HG02943 (cell line): ENCODE data around the gene PAGR1.
"Not testable (repeated sequence)": the region's sequence is repeated elsewhere in the genome, so short reads cannot be mapped to it uniquely, and the experiment has no call there.

Experiments used
- ATAC-seq: cut with Tn5 transposase; IDR thresholded peaks from one replicate; pipeline ENCODE4 v1.9.1; 2021; ENCODE audit warnings: mild to moderate bottlenecking, low read depth, moderate library complexity; ENCODE audit not compliant: unreplicated experiment

Gene PAGR1

DNA sequence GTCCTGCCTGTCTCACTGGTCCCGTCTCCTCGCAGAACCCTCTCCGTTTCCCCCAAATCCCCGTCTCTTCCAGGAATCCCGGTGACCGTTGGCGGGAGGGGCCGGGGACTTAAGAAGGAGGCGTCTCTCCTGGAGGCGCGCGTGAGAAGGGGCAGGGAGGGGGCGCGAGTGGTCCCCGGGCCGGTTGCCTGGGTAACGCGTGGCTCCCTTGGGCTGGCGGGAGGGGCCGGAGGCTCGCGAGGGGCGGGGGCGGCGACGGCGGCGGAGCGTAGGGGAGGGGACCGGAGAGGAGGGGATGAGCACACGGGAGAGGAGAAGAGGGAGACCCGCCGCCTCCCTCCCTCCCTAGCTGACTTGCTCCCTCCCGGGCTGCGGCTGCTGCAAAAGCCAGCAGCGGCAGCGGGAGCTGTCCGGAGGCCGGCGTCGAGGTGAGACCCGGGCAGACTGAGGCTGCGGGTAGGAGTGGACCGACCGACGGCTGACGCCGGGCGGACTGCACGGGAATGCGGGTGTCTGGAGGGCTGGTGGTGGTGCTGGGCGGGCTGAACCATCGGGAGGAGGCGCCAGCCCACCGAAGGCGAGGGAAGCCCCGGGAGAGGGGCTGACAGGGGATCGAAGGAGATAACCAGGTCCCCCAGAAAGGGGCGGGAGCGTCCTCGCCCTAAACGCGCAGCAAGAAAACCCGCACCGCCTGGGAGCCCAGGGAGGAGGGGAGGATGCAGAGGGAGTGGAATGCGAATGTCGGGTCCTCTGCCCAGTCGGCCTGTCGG, 3.9 kb upstream of the PAGR1 start, which contains the start of gene PRRT2:
TSS of gene PRRT2 (plus strand) at position 298 of the 770 bp plus-strand sequence. CDS start 862 bp downstream, outside the sequence.
- ATAC-seq: no peak

DNA sequence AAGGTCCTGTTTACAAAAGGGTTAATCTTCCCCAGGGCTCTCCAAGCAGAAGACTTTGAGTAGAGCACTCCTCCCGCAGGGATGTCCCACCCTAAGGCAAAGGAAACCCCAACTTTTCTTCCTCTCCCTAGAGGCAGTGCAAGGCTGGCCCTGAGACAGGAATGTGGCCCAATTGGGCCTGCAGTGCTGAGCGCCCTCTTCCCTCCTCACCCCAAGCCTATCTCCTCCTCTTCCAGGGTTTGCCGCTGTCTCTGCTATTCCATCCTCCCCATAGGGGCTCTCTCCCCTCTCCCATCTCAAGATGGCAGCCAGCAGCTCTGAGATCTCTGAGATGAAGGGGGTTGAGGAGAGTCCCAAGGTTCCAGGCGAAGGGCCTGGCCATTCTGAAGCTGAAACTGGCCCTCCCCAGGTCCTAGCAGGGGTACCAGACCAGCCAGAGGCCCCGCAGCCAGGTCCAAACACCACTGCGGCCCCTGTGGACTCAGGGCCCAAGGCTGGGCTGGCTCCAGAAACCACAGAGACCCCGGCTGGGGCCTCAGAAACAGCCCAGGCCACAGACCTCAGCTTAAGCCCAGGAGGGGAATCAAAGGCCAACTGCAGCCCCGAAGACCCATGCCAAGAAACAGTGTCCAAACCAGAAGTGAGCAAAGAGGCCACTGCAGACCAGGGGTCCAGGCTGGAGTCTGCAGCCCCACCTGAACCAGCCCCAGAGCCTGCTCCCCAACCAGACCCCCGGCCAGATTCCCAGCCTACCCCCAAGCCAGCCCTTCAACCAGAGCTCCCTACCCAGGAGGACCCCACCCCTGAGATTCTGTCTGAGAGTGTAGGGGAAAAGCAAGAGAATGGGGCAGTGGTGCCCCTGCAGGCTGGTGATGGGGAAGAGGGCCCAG, 3.0 kb upstream of the PAGR1 start:
- ATAC-seq: no peak

DNA sequence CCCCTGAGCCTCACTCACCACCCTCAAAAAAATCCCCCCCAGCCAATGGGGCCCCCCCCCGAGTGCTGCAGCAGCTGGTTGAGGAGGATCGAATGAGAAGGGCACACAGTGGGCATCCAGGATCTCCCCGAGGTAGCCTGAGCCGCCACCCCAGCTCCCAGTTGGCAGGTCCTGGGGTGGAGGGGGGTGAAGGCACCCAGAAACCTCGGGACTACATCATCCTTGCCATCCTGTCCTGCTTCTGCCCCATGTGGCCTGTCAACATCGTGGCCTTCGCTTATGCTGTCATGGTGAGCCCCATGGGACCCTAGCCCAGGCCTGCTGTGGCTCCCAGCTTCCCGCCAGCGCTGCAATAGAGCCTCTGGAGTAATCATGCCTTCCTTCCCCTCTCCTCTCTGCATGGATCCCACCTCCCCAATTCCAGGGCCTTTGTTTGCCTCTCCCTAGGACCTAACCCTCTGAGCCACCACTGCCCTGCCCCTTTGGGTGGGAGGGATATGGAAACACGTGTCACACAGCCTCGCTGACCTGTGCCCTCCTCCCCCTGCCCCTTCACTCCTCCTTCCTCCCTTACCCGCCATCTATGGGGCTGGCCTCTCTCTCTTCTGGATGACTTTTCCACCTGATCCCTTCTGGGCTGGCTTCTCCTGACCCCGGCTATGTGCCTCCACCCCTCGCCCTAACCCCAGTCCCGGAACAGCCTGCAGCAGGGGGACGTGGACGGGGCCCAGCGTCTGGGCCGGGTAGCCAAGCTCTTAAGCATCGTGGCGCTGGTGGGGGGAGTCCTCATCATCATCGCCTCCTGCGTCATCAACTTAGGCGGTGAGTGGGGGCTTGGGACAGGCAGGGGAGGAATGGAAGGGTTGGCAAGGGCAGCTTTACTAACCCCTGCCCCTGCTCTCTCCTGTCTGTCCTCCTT, 2.0 kb upstream of the PAGR1 start:
- ATAC-seq: no peak

DNA sequence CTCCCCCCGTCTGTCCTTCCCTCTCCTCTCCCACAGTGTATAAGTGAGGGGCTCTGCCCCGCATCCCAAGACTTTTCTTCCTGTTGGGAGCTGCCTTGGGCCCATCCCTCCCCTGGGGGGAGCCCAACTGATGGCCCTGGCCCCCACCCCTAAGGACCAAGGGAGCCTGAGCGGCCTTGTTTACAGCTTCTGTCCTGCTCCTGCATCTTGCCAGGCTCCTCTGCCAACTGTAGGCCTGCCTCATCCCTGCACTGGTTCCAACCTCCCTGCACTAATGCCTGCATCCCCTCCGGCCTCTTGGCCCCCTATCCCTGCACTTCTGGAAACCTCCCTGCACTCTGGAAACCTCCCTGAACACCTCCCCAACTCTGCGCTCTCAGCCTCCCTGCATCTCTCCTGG, 1.4 kb upstream of the PAGR1 start:
- ATAC-seq: no peak

DNA sequence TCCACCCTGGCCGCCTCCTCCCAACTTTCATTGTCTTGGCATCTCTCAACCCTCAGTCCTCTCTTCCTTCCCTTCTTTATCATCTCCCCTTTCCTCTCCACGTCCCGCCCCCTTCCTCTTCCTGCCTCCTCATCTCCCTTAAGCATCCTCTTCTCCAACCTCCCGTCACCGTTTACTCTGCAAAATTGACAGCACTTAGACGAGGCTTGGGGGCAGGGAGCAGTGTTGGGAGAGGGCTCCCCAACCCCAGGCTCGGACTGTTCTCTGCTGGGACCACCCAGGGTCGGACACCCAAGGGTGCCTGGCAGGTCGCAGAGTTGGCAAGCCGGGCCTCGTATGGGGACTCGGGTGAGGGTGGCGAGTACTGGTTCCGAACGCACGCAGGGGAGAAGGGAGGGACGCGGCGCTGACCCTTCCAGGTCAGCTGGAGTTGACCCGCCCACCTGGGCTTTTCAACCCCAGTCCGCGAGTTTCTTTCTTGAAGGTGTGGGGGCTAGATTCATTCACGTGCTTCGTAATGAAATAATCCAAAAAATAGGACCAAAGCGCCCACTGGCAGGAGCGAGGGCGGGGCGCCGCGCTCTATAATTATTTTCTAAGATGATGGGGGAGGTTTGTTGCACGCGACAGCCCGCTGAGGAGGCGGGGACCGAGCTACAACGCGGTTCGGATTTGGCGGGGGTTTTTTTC, 775 bp upstream of the PAGR1 start:
- ATAC-seq: no peak

DNA sequence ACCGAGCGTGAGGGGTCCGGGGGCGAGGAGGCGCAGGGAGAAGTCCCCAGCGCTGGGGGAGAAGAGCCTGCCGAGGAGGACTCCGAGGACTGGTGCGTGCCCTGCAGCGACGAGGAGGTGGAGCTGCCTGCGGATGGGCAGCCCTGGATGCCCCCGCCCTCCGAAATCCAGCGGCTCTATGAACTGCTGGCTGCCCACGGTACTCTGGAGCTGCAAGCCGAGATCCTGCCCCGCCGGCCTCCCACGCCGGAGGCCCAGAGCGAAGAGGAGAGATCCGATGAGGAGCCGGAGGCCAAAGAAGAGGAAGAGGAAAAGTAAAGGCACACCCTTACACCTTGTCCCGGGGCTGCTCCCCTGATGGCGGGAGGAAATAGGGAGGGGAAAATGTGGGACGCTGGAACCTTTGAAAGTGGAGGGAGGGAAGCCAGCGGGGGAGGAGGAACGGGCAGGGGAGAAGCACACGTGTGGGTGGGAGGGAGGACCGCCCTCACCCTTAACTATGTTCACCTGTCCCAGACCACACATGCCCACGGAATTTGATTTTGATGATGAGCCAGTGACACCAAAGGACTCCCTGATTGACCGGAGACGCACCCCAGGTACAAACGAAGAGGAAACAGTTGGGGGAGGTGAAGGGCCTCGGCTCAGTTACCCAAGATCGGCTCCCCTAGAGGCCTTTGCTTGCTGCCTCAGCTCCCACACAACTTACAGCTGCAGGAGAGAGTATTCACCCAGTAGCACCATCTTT, 916 bp downstream of the PAGR1 start:
- ATAC-seq: no peak

DNA sequence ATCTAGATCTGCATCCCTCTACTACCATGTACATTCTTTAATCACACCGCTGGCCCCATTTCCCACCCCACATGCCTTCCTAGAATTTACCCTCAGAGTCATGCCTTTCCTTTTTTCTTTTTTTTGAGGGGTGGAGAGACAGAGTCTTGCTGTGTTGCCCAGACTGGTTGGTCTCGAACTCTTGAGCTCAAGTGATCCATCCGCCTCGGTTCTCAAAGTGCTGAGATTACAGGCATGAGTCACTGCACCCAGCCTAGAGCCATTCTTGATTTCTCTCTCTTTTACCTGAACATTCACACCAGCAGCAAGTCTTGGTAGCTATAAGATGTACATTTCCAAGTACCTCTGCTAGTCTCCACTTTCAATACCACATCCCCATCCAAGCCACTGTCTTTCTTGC, 2.1 kb downstream of the PAGR1 start:
- no peak for ATAC-seq

DNA sequence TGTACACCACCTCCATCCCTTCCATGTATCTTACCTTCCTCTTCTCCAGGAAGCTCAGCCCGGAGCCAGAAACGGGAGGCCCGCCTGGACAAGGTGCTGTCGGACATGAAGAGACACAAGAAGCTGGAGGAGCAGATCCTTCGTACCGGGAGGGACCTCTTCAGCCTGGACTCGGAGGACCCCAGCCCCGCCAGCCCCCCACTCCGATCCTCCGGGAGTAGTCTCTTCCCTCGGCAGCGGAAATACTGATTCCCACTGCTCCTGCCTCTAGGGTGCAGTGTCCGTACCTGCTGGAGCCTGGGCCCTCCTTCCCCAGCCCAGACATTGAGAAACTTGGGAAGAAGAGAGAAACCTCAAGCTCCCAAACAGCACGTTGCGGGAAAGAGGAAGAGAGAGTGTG, 3.6 kb downstream of the PAGR1 start:
- no peak for ATAC-seq

DNA sequence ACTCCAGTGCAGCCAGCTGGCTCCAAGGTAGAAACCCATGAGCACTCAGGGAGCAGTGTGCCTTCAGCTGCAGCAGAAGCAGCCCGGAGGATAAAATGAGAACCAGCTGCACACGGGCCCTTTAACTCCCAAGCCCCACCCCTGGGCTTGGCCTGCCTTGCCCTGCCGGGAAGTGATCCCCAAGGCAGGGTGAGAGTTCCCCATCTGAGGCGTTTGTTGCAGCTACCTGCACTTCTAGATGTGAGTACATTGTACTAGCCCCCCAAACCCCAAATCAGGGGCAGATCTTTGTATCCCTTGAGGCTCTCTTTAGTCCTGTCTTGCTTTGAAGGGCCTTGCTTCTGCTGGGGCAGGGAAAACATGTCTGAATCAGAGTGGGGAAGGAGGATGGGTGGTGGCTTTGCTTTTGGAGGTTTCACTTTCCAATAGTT, 4.3 kb downstream of the PAGR1 start, which contains the start of gene MVP:
TSS of gene MVP (plus strand) at position 192 of the 431 bp plus-strand sequence. CDS start 10,088 bp downstream, outside the sequence.
- no peak for ATAC-seq

DNA sequence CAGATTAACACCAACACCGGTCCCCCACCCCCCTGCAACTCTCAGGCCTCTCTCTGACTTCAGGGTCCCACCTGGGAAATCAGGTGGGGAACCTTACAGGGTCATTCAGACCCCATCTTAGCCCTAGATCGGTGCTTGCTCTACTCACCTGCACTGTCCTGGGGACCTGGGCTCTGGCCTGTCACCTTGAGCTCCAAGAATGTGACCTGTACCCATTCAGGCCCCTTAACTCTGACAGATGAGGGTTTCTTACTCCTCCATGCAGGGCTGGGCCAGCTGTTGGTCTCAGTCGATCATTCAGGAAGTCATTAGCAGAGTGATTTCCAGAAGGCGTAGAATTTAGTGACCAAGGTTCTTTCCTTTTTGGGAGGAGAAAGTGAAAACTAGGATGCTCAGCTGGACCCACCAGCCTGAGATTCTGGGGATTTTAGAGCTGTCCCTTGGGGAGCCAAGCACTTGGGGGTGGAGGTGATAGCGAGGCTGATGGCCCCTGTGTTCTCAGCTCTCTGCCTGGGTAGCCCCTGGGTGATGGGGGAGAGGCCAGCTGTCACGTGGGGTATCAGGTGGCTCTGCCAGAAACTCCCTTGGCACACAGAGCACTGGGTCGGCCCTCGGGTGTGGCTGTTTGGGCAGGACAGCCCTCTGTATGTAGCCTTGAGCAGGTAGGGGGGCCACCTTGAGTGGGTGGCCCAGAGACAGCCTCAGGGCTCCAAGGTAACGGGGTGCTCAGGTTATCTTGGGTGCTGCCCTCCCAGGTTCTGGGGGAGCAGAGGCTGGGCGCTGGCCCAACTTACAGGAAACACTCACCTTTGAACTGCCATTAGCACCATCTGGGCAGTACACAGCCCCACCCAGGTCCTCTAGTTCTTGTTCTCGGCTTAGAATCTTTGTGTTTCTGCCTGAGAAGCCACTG, 5.0 kb downstream of the PAGR1 start:
- no peak for ATAC-seq

DNA sequence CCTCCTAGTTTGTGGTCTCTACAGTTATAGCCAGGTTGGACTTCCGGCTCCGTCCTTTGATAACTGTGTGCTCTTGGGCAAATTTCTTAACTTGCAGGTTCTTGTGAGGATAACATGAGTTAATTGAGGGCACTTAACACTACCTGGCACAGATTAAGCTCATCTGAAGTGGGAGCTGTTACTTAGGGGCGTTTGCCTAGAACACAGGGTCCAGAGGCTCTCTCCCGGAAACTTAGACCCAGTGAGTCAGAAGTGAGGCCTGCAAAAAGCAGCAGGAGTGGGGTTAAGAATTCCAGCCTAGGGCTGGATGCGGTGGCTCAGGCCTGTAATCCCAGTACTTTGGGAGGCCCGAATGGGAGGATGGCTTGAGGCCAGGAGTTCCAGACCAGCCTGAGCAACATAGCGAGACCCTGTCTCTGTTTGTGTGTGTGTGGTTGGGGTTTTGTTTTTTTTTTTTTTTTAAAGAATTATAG, 5.7 kb downstream of the PAGR1 start:
- no peak for ATAC-seq

DNA sequence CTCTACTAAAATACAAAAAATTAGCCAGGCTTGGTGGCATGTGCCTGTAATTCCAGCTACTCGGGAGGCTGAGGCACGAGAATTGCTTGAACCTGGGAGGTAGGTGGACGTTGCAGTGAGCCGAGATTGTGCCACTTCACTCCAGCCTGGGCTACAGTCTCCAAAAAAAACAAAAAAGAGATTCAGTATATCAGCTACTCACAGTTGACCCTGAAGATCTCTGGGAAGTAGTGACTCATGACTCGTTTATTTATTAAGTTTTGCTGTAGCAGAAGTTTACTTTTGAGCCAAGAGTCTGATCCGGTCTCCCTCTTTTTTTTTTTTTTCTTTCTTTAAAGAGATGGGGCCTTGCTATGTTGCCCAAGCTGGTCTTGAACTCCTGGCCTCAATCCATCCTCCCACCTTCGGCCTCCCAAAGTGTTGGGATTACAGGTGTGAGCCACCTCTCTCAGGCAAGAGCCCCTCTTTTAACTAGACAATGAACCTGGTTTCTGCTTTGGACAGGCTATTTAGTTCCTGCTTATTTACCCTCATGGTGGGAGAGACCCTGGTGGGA, 8.7 kb downstream of the PAGR1 start:
- ATAC-seq: no peak

DNA sequence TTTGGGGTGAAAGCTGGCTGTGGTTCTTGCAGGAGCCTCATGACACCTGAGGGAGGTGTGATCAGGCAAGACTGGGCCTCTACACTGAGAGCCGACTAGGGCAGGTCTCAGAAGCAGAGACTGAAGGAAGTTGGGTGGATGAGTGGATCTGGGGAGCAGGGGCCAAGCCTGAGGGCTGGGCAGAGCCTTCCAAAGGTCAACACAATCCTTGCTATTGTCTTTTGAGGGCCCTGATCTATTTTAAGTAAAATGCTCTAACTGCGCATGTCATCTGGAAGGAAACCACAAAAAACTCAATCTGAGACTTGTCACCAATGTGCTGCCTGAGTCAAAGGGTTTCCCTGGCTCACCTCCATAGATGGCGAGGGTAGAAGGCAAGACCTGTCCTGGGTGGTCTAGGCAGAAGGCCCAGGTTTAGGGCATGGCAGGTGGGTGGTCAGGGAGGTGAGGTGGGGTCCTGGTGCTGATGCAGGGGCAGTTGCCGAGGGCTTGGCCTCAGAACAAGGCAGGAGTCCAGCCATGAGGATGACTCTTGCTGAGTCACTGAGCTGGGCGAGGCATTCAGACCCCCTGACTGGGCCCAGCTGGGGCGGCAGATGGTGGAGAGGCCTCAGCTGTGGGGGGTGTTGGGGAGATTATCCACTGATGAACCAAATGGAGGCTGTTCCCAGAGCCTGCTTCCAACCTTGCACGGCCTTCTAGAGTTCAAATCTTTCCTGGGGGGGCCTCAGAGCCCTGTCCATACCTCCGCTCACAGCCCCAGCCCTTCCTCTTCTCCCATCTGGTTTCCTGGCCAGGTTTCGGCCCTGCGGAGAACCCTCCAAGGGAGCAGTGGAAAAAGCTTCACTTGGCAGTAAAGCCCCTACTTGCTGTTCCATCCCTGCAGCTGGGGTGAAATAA, 9.4 kb downstream of the PAGR1 start:
- ATAC-seq: no peak

DNA sequence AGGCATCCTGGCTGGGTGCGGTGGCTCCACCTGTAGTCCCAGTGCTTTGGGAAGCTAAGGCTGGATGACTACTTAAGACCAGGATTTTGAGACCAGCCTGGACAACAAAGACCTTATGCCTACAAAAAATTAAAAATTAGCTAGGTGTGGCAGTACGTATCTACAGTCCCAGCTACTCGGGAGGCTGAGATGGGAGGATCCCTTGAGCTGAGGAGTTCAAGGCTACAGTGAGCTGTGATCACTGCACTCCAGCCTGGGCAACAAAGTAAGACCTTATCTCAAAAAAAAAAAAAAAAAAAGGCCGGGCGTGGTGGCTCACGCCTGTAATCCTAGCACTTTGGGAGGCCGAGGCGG, 10.4 kb downstream of the PAGR1 start:
- ATAC-seq: no peak

DNA sequence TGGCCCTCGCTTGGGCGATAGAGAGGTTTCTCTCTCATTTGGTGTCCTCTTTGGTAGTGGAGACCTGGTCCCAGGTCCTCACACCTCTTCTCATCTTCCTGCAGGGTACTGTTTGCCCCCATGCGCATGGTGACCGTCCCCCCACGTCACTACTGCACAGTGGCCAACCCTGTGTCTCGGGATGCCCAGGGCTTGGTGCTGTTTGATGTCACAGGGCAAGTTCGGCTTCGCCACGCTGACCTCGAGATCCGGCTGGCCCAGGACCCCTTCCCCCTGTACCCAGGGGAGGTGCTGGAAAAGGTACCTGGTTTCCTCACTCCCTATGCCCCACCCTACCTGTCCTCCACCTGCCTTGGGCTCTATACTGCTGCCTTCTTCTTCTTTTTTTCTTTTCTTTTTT, 14.8 kb downstream of the PAGR1 start:
- ATAC-seq: no peak

DNA sequence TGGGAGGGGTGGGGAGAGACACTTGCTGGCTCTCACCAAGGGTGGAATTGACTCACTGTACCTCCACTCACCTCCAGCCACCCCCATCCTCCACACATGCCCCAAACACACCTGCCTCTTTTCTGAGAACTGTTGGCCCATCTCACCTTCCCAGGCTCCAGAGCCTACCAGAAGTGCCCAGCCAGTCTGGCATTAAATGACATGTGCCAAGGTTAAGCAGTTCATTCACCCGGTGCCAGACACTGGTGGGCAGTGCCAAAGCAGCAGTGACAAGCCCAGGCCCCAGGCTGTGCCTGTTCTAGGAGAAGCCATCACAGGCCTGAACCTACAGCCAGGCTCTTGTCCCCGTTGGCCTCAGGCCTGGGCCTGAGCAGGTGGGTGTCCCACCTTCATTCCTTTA, 15.5 kb downstream of the PAGR1 start:
- ATAC-seq: no peak

DNA sequence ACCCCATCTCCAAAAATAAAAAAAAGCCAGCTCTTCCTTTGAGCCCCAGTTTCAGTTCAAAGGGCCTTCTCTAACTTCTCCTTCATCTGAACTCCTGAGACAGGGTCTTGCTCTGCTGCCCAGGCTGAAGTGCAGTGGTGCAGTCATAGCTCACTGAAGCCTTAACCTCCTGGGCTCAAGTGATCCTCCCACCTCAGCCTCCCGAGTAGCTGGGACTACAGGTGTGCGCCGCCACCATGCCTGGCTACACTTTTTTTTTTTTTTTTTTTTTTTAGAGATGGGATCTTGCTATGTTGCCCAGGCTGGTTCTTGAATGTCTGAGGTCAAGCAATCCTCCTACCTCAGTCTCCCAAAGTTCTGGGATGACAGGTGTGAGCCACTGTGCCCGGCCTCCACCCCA, 17.3 kb downstream of the PAGR1 start:
- ATAC-seq: not testable (repeated sequence)
